ENCODE measurements around the gene TMEM161A.

- TF ChIP-seq CTCF (IDR thresholded peaks at IDR 0.05) (no peak), POLR2A (IDR thresholded peaks at IDR 0.05) (no peak)
These were observed 5.4 kb downstream of the TMEM161A start for GRCh38 chr19:19132912-19133311.

Data from heart left ventricle (tissue), 13 donors.